NCI-H526 (cell line): ENCODE data around the gene MANBA.
A peak's percentile ranks its signal among the peaks of the same experiment; 100 is the strongest.

Experiments
- DNase-seq, 2 experiments: peaks; one replicate each; lab custom pipeline; 2025; lab: John Stamatoyannopoulos, UW

MANBA gene

DNA sequence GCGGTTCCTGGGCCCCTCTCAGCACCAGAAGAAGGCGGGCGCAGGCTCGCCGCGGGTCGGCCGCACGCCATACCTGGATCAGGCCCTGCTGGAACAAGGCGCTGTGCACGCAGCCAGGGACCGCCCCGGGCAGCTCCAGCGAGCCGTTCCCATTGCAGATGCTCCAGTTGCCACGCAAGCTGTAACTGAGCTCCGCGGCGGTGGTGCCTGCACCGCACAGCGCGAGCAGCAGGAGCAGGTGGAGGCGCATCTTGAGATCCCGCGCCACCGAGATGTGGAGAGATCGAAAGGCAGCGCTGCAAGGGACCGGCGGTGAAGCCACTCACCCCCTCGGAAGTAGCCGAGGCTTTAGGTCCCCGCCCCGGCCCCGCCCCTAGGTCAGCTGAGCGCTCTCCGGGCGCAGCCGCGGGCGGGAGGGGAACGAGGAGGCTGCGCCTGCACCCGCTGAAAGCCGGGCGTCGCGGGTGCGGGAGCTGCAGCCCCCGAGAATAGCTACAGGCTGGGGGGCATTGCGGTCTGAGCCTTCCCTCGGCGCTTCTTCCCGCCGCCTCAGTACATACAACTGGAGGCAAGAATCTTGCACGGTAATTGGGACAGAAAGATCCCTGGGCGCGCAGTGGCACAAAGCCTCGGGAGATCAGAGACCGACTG lies at the start of gene MANBA:
Gene MANBA (minus strand): TSS at position 324 of the 651 bp plus-strand sequence. CDS start 74 bp downstream, at position 250.
- DNase-seq = peak; percentile 57 to 85

DNA sequence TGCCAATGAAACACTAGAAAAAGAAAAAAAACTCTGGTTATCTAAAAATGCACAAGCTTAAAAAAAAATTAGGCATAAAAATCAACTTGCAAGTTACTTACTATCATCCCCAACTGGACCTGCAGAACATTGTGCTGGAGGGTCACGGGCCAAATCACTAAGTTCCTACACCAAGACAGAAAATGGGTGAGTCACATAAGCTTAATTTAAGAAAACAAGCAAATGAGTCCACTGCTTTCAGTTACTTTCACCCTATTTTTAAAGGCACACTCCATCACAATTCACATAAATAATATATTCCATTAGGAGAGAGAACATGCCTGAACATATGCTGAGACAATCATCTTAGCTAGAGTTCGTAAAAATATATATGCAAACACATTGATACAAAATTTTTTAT lies 48.9 kb upstream of the MANBA start:
- no peak for DNase-seq

DNA sequence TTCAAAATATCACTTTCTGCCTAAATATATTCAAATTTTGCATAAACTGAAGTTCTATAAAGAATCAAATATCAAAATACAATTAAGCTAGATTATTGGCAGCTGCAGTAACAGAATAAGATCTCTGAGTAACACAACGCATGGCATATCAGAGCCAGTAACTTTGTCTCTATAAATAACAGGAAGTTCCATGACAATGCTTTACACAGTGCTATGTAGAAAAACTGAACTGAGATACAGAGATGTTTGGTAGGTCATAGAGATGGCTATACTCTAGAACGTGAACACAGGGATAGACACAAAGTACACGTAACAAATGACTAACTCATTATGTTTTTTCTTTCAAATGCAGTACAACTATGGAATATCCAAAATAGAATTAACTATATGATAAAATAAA lies 48.4 kb upstream of the MANBA start:
- DNase-seq = no peak

DNA sequence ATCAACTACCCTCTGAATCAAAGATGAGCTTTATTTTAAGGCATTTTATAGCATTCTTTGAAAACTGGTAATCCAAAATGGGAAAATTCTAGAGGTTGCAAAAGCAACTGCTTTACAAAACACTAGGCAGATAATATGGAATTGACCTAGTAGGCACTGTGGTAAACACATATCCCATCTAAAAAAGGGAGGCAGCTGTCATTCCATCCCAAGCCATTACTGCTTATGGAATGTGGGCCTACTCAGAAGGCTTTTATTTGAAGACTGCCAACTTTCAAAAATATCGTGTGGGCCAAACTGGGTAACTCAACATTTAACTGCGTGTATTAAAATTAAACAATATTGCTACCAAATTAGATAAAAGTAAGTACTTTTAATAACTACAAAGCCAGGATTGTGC lies 47.2 kb upstream of the MANBA start:
- DNase-seq = no peak

DNA sequence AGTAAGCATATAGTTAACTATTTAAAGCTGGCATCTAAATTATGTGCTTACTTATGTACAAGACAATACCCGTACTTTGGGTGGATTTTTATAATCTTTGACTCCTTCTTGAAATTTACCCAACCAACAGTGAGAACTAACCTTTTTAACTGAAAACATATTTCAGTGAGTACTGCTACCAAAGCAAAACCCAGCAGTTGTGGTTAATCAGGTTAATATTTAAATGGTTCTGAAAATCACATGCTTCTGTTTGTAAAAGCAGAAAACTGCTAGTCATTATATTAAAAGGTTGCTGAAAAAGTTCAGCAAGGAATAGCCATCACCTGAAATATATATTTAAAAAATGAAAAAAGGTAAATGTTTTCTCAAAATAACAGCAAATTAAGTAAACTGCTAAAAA lies 46.6 kb upstream of the MANBA start:
- no peak for DNase-seq

DNA sequence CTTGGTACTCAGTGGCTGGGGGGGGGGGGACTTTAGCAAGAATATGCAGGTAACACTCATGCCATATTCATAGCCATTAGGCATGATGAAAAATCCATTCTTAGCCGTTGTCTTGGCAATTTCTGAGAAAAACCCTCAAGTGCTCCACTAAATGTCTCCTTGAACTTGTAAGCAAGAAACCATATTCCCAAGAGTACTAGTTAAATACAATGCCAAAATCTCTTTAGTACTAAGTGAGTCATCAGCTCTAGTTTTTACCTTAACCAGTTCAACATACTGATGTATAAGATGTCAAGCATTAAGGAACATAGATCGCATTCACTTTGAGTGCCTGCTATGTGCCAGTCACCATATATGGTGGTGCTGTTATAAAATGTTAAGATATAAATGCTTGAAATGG lies 39.0 kb upstream of the MANBA start:
- DNase-seq = no peak

DNA sequence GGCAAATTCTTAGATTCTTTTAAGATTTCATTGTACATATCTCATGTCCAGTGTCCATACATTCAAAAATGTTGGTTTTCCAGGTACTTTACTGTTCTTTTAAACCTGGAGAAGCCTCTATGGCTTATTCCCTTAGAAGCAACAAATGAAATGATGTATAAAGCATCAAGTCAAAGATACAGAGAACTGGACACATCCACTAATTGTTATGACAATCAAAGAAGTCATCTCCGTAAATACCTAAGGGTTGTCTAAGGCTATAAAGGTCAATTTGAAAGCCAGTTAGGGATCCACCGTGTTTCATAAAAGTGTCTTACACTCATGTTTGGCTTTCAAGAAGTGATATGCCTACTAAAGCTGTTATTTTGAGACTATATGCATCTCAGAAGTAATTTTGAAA lies 34.2 kb upstream of the MANBA start:
- DNase-seq = no peak

DNA sequence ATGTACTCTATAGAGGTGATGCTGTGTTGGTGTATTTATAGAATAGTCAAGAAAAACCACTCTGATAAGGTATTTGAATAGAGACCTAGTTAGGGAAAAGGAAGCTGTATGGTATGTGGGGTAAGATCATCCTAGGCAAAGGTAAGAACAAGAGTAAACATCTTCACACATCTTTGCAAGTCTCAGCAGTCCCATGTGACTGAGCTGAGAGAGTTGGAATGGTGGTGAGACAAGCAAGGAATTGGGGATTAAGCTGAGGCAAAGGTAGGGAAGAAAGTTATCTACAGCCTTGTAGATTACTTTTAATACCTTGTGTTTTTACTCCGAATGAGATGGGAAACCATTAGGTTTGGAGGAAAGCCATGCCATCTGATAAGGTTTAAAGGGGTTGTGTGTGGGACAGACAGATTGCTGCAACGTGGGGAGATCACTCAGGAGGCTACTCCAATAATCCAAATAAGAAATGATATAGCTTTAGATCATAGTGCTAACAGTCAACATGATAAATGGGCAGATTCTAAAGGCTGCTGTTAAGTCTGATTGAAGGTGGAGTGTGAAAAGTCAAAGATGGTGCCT lies 31.7 kb upstream of the MANBA start:
- no peak for DNase-seq

DNA sequence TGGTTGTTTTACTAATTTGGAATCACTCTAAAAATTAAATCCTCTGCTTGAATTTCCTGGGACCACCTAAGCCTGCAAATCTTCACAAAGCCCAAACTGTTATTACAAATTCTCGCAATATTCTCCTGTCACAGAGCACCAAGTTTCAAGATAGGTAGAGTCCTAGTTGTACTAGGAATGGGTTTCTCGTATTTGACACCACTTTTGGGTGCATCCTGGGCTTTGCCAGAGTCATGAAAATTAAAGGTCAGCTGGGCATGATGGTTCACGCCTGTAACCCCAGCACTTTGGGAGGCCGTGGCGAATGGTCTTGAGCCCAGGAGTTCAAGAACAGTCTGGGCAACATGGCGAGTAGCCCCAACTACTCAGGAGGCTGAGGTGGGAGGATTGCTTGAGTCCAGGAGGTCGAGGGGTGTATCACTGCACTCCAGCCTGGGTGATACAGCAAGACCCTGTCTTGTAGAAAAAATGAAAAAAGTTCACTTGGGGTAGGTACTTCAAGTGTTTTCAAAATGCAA lies 30.6 kb upstream of the MANBA start:
- no peak for DNase-seq

DNA sequence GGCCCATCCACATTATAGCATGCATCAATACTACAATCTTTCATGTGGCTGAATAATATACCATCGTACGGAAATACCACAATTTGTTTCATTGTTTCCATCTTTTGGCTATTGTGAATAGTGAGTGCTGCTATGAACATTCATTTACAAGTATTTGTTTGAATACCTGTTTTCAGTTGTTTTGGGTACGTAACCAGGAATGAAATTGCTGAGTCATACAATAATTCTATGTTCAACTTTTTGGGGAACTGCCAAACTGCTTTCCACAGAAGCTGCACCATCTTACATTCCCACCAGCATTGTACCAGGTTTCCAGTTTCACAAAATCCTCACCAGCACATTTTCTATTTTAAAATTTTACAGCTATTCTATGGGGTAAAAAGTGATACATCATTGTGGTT lies 28.5 kb upstream of the MANBA start:
- DNase-seq = no peak

DNA sequence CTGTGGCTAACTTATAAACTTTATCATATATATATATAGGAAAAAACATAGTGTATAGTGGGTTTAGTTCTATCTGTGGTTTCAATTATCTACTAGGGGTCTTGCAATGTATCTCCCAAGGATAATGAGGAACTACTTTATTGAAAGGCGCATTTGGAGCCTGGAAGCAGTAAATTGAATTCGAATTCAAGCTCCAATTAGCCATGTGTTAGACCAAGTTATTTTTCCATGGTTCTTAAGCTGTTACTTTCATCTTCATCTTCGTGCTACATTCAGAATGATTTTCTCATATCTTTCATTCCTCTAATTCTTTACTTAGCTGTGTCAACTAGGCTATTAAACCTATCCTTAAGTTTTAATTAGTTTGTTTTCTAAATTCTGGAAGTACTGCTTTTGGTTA lies 27.2 kb upstream of the MANBA start:
- no peak for DNase-seq

DNA sequence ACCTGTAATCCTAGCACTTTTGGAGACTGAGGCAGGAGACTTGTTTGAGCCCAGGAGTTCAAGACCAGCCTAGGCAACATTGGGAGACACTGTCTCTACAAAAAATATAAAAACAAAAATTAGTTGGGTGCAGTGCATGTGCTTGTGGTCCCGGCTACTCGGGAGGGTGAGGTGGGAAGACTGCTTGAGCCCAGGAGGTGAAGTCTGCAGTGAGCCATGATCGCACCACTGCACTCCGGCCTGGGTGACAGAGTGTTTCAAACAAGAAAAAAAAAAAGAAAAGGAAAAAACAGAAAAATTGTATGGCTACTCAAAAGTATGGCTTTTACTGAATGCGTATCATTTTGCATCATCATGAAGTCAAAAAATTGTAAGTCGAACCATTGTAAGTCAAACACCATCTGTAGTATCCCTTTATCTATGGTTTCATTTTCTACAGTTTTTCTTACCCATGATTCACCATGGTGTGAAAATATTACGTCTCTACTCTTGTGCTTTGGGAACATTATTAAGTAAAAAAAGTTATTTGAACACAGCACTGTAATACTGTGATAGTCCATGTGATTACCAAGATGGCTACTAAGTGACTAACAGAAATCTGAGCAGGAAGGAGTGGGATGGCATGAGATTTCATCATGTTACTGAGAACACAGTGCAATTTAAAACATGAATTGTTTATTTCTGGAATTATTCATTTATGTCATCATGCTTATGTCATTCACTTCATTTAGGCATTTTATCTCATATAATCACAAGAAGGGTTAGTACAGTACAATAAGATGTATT lies 26.5 kb upstream of the MANBA start:
- DNase-seq = no peak

DNA sequence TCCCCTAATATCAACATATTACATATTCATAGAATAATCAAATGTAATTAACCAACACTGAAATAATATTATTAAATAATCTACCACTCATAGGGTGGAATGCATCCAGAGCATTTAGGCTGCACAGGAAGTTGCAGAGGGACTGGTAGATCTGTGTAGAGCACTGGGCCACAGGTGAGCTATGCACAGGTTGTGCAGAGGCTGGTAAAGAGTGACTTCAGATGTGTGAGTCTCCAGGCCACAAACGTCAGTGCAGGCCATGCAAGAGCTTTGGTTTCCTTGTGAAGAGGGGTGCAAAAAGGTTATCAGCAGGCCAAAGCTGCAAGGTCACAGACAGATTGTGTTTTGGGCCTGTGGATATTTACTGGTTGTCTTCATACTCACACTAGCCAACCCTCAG lies 25.5 kb upstream of the MANBA start:
- no peak for DNase-seq

DNA sequence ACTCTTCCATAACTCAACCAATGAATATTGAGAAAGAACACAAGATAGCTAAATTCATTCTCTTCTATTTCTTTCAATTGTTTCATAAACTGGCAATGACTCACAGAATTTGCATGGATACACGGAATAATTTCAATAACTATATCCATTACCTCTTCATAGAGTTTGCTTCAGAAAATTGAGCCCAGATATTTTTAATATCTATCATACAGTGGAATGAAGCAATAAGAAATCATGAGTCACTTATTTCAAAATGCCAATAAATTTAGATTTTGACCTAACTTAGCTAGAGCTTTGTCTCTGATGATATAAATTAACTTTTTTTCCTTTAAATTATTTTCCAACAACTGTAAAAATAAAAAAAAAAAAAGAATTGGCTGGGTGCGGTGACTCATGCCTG lies 22.2 kb upstream of the MANBA start:
- DNase-seq = no peak

DNA sequence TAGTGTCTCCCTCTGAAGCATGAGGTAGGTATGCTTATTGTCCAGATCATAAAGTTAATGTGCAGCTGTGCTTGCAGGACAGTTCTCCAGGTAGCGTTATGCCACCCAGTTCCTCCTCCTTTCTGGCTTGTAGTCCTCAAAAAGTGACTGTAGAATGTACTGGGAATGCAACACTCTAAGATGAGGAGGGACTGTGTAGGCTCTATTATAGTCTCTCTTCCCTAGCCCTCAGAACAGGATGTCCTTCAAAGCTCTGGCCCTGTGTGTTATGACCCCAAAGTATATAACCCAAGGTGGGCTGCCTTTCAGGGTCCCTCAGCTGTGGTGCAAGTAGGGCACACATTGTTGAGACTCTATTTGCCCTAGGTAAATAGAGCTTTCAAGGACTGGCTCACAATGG lies 20.8 kb upstream of the MANBA start:
- DNase-seq = no peak

DNA sequence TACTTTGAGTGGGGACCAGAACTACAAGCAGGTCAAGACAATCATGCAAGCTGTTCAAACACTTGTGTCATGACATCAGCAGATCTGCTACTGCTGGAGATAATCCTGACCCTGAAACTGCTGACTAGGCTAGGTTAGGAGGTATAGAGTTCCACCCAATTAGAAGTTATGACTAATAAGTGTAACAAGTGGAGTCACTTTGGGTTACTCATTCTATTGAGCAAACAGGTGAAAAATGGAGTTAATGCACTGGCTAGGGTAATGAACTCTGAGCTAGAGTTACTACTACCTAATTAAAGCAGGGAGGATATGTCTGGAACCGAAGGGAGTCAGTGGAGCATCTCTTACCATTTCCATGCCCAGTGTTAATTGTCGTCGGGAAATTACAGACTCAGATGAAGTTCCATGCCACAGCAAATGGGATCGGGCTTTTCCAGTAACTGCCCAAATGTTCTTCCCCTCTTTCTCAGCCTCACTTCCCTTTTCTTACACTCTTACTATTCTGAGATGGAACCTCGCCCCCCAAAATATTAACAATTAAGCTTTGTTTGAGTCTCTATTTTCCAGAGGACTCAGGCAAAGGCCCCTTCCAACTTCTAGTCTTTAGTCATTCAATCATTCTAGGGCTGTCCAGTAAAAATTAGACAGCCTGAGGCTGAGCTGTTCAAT lies 19.8 kb upstream of the MANBA start:
- DNase-seq = no peak

DNA sequence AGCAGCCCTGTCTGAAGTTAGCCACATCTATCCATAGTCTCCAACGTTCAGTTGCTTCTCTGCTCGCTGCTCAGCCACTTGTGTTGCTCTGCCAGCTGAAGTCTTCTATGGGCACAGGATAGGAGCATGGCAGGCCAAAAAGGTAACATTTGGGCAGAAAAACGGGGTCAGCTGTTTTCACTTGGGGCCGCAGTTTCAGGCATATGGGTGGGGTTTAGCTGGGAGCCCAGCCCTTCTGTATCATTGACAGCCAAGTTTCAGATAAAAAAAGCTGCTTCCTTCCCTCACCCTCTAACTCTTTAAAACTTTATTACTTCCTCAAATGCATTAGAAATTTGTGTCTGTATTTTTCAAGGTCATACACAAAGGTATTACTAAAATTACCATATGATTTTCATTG lies 18.4 kb upstream of the MANBA start:
- no peak for DNase-seq

DNA sequence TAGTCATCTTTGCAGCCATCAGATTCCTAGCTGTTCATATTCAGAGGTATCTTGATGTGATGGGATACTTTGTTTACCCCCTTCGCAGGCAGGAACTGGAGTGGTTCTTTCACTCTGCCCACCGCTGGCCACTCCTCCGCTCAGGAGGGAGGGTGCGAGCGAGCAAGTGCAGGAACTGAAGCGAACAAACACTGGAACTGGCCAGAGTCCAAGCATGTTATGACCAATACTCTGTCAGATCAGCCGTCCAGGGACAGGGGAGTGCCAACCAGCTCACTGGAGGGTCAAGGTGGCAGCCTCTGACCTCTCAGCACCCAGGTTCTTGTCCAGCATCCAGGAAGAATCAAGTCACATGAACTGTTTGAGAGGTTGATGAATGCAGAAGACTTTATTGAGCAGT lies 18.0 kb upstream of the MANBA start:
- DNase-seq = no peak

DNA sequence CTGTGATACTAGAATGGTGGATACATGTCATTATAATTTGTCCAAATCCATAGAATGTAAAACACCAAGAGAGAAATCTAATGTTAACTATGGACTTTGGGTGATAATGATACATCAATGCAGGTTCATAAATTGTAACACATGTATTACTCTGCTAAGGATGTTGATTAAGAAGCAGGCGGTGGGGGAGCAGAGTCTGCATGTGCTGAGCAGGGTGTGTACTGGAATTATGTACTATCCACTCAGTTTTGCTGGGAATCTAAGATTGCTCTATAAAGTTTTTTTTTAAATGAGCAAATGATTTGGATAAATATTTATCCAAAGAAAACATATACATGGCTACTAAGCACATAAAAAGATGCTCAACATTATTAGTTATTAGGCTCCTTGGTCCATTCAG lies 15.0 kb upstream of the MANBA start:
- no peak for DNase-seq

DNA sequence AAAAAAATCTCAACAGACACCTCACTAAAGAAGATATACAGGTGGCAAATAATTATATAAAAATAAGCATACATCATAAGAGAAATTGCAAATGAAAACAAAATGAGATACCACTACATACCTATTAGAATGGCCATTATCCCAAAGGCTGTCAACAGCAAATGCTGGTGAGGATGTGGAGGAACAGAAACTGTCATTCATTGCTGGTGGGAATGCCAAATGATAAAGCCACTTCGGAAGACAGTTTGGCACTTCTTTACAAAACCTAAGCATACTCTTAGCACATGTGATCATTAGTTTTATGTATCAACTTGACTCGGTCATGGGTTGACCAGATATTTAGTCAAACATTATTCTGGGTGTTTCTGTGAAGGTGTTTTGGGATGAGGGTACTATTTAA lies 13.5 kb upstream of the MANBA start:
- no peak for DNase-seq

DNA sequence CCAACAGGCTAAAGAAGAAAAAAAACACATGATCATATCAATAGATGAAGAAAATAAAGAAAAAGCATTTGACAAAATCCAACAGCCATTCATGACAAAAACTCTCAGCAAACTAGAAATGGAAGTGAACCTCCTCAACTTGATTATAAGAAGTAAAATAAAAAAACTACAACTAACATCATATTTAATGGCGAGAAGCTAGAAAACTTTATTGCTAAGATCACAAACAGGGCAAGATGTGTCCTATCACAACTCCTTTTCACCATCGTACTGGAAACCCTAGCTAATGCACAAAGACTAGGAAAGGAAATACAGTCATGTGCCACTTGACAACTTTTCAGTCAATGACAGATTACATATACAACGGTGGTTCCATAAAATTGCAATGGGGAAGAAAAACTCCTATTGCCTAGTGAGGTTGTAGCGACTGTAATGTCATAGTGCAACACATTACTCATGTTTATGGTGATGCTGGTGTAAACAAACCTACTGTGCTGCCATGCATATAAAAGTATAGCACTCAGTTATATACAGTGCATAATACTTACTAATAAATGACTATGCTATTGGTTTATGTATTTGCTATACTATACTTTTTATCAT lies 12.1 kb upstream of the MANBA start:
- no peak for DNase-seq

DNA sequence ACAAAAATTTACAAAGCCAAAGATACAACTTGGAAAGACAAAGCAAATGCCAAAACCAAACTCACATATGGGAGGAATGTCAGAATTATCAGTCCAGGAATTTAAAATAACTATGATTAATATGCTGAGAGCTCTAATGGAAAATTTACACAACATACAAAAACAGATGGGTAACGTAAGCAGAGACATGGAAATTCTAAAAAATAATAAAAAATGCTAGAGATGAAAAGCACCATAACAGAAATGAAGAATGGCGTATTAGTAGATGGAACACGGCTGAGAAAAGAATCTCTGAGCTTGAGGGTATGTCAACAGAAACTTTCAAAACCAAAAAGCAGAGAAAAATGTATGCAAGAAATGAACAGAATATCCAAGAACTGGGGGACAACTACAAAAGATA lies 4.1 kb upstream of the MANBA start:
- DNase-seq = no peak
